OCI-LY7 (cell line): ENCODE data around the gene TMEM140.

ENCODE experiments used
- EZH2phosphoT487 ChIP-seq: fragments of 200-600 bp; sonication (generic); IDR thresholded peaks from 2 replicates; pipeline ENCODE4 v1.6.1; 2018; ENCODE audit warnings: low read depth, borderline replicate concordance, mild to moderate bottlenecking, mixed run types, antibody characterized with exemption, low read length, moderate library complexity, mixed read lengths
- TF ChIP-seq, protein P1 (sequence below): fragments of 200-600 bp; sonication (generic); conservative IDR thresholded peaks from 2 replicates; pipeline ENCODE4 v1.5.1; 2014; ENCODE audit warnings: mild to moderate bottlenecking, antibody characterized with exemption, low read length, moderate library complexity, mixed read lengths

DNA sequence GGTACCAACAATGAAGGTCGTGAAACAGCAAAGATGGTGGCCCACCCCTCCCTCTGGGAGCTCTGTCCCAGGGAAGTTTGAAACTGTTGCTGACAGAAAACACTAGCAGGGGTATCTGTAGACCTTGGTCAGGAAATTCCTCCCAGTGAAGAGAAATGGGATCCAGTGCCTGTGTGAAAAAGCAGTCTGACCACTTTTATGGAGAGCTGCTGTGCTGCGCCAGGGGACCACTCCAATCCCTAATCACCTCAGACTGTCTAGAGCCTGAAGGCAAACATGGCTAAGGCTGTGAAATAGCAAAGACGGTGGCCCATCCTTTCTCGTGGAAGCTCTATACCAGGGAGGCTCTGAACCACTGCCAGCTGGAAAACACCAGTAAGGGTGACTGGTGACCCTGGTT lies 38.3 kb upstream of the TMEM140 start:
- TF ChIP-seq, protein P1, sequence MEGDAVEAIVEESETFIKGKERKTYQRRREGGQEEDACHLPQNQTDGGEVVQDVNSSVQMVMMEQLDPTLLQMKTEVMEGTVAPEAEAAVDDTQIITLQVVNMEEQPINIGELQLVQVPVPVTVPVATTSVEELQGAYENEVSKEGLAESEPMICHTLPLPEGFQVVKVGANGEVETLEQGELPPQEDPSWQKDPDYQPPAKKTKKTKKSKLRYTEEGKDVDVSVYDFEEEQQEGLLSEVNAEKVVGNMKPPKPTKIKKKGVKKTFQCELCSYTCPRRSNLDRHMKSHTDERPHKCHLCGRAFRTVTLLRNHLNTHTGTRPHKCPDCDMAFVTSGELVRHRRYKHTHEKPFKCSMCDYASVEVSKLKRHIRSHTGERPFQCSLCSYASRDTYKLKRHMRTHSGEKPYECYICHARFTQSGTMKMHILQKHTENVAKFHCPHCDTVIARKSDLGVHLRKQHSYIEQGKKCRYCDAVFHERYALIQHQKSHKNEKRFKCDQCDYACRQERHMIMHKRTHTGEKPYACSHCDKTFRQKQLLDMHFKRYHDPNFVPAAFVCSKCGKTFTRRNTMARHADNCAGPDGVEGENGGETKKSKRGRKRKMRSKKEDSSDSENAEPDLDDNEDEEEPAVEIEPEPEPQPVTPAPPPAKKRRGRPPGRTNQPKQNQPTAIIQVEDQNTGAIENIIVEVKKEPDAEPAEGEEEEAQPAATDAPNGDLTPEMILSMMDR = no peak
- TF ChIP-seq EZH2phosphoT487 = no peak
